ENCODE results near the gene TXN2. TPM values are rescaled to one million over a fixed set of nuclear protein-coding genes. Genes with fewer than 3 reads are reported as not detected.
"Not testable (repeated sequence)": the region's sequence is repeated elsewhere in the genome, so short reads cannot be mapped to it uniquely, and the experiment has no call there.

The TXN2 gene
- total RNA-seq, 2 experiments from 2014 or later = 96.5 to 101 TPM

DNA sequence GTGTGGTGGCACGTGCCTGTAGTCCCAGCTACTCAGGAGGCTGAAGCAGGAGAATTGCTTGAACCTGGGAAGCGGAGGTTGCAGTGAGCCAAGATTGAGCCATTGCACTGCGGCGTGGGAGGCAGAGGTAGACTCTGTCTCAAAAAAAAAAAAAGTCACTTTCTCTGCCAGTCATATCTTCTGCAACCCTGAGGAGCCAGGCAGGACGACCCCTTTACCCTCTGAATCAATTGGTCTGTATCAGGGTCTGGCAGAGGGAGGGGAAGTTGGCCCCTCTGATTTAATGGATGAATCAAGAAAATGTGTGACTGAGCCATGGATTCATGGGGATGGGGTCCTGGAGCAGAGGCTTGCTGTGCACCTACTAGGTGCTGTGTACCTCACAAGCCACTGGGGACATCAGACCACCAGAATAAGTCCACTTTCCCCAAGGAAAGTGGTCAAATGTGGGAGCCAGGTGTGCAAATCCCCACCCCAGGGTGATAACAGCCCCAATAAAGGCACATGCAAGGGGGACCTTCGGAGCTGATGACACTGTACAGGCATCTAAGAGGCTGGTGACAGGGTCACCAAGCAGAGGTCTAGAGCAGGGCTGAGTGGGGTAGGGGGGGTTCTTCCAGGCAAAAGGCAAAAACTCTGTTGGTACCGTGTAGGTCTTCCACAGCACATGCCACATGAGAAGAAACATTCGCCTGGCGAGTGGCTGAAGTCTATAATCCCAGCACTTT lies 29.0 kb downstream of the TXN2 start:
- ATAC-seq (peak; percentile 14), DNase-seq (peak; percentile 72)
- Mint-ChIP-seq H3K9me3 (no peaks in the 10 kb centered on the region), H3K4me1 (ENCODE audit: low read depth) (peaks cover 48% of the 10 kb centered on the region), H3K36me3 (ENCODE audit: low read depth) (no peaks in the 10 kb centered on the region), H3K27ac (peak overlapping the region; percentile 95), H3K27me3 (no peaks in the 10 kb centered on the region), H3K4me3 (peak overlapping the region; percentile 56)
- CTCF ChIA-PET = interaction anchor here (1.0 to 1.7 kb wide), 3 partner anchors 67 to 151 kb away, joined by 3 to 5 read pairs (median 3); no protein-coding TSS in a partner anchor
- POLR2A ChIA-PET = interaction anchor here (0.7 to 1.8 kb wide), 9 partner anchors 10 to 126 kb away, joined by 3 to 9 read pairs (median 3); no protein-coding TSS in a partner anchor
- TF ChIP-seq, protein P1, sequence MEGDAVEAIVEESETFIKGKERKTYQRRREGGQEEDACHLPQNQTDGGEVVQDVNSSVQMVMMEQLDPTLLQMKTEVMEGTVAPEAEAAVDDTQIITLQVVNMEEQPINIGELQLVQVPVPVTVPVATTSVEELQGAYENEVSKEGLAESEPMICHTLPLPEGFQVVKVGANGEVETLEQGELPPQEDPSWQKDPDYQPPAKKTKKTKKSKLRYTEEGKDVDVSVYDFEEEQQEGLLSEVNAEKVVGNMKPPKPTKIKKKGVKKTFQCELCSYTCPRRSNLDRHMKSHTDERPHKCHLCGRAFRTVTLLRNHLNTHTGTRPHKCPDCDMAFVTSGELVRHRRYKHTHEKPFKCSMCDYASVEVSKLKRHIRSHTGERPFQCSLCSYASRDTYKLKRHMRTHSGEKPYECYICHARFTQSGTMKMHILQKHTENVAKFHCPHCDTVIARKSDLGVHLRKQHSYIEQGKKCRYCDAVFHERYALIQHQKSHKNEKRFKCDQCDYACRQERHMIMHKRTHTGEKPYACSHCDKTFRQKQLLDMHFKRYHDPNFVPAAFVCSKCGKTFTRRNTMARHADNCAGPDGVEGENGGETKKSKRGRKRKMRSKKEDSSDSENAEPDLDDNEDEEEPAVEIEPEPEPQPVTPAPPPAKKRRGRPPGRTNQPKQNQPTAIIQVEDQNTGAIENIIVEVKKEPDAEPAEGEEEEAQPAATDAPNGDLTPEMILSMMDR (IDR thresholded peaks at IDR 0.05) = peak; percentile 18
- intact Hi-C loops (cut with micrococcal nuclease) = loop anchor here (5.0 kb wide), 2 partner anchors 85 to 120 kb away; no protein-coding TSS in a partner anchor

DNA sequence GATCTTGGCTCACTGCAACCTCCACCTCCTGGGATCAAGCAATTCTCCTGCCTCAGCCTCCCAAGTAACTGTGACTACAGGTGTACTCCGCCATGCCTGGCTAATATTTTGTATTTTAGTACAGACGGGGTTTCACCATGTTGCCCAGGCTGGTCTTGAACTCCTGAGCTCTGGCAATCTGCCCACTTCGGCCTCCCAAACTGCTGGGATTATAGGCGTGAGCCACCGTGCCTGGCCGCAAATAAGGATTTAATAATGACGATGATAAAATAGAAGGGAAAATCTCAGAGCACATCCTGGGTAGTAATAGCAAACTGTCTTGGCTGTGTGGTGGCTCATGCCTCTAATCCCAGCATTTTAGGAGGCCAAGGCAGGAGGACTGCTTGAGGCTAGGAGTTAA lies 30.5 kb downstream of the TXN2 start:
- H3K4me3 Mint-ChIP-seq; H3K36me3 Mint-ChIP-seq (ENCODE audit: low read depth); ATAC-seq; H3K27me3 Mint-ChIP-seq; H3K9me3 Mint-ChIP-seq; DNase-seq: not testable (repeated sequence)
- Mint-ChIP-seq H3K27ac (peak overlapping the region; percentile 95), H3K4me1 (ENCODE audit: low read depth) (peaks cover 43% of the 10 kb centered on the region)
- intact Hi-C loops (cut with micrococcal nuclease) = loop anchor here (5.0 kb wide), 2 partner anchors 84 to 119 kb away; no protein-coding TSS in a partner anchor
- POLR2A ChIA-PET = interaction anchor here (0.8 to 1.8 kb wide), 8 partner anchors 9 to 119 kb away, joined by 3 to 9 read pairs (median 3); no protein-coding TSS in a partner anchor
- CTCF ChIA-PET = interaction anchor here (1.0 to 1.7 kb wide), 2 partner anchors 149 to 299 kb away, joined by 3 read pairs; no protein-coding TSS in a partner anchor

DNA sequence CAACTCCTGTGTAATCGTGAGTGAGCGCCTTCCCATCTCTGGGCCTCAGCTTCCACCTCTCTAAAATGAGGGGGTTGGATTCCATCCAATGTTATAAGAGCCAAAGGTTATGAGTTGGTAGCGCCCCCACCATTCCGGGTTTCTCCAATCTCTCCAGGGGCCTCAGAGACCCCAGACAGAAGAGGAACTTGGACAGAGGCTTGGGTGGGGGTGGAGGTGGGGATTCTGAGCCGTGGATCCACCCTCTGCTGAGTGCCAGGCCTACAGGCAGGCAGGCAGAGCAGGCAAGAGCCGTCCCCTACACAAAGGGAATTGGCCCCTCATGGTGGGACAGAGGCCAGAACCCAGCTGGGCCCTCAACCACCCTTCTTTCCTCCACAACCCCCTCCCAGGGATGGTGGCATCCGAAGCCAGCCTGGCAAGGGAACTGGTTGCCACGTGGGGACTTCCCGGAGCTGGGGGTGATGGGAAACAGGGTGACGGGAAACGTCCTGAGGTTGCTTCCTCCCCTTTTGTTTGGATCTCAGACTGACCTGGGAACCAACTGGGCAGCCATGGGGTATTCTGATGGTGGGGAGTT lies 31.8 kb downstream of the TXN2 start:
- ATAC-seq (no peak), DNase-seq (no peak)
- H3K4me3 Mint-ChIP-seq = no peak overlapping the region
- no peaks in the 10 kb centered on the region for H3K36me3 Mint-ChIP-seq (ENCODE audit: low read depth)
- POLR2A ChIA-PET = interaction anchor here (0.9 to 1.5 kb wide), 3 partner anchors 11 to 116 kb away, joined by 3 read pairs; no protein-coding TSS in a partner anchor
- intact Hi-C loops (cut with micrococcal nuclease) = loop anchor here (5.0 kb wide), 2 partner anchors 82 to 117 kb away; no protein-coding TSS in a partner anchor
- TF ChIP-seq, protein P1 (IDR thresholded peaks at IDR 0.05) = no peak
- CTCF ChIA-PET = no interaction called here
- H3K27ac Mint-ChIP-seq = no peak overlapping the region
- H3K9me3 Mint-ChIP-seq = no peaks in the 10 kb centered on the region
- peaks cover 39% of the 10 kb centered on the region for H3K4me1 Mint-ChIP-seq (ENCODE audit: low read depth)
- no peaks in the 10 kb centered on the region for H3K27me3 Mint-ChIP-seq

DNA sequence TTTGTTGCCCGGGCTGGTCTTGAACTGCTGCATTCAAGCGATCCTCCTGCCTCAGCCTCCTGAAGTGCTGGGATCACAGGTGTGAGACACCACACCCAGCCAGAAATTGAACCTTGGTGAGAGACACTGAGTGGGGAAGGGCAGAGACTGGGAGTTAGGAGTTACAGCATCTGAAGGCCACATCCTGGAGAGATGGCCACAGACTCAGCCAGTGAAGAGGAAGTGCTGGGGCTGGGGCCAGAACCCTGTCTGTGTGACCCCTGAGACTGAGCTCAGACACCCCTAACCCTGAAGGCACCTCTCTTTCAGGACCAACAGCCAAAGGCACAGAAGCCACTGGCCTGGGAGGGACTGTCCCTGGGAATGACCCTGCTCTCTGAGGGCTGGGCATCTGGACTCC lies 33.8 kb downstream of the TXN2 start:
- Mint-ChIP-seq H3K4me3 (no peak overlapping the region), H3K9me3 (no peaks in the 10 kb centered on the region), H3K27me3 (no peaks in the 10 kb centered on the region), H3K36me3 (ENCODE audit: low read depth) (no peaks in the 10 kb centered on the region), H3K27ac (peak overlapping the region; percentile 34), H3K4me1 (ENCODE audit: low read depth) (peaks cover 32% of the 10 kb centered on the region)
- intact Hi-C loops (cut with micrococcal nuclease) = no loop called here
- TF ChIP-seq, protein P1 (IDR thresholded peaks at IDR 0.05) = no peak
- ATAC-seq = no peak
- CTCF ChIA-PET = interaction anchor here (0.8 to 0.9 kb wide), 2 partner anchors 11 to 105 kb away, joined by 3 read pairs; no protein-coding TSS in a partner anchor
- POLR2A ChIA-PET = no interaction called here
- DNase-seq = no peak

DNA sequence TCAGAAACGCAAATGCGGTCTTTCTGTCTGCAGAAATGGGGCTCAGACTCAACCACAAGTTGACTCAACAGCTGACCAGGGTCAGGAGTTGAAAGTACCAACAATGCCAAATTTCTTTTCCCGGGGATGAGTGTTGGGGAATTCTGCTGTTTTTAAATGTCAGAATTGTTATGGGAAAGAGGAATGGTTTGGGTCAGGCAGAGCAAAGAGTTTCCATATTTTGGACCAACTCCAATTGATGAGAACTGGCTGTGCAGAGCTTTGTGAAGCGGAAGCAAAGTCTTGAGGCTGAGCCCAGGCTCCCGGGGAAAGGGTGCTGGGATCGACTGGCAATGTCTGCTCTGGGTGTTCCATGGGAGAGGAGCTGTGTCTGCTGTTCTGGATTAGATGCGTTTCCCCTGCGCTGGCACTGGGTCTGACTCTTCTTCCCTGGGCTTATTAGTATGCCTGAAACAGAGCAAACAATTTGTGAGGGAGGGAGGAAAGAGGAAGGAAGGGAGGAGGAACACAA lies 36.2 kb downstream of the TXN2 start:
- Mint-ChIP-seq H3K4me1 (ENCODE audit: low read depth) (peaks cover 23% of the 10 kb centered on the region), H3K9me3 (no peaks in the 10 kb centered on the region), H3K4me3 (no peak overlapping the region), H3K27me3 (no peaks in the 10 kb centered on the region), H3K27ac (no peak overlapping the region), H3K36me3 (ENCODE audit: low read depth) (no peaks in the 10 kb centered on the region)
- no peak for DNase-seq
- intact Hi-C loops (cut with micrococcal nuclease) = no loop called here
- CTCF ChIA-PET = interaction anchor here (1.0 to 1.7 kb wide), 3 partner anchors 10 to 159 kb away, joined by 3 to 4 read pairs (median 3); no protein-coding TSS in a partner anchor
- POLR2A ChIA-PET = interaction anchor here (1.0 kb wide), 1 partner anchor 8 kb away, joined by 3 read pairs; no protein-coding TSS in a partner anchor
- no peak for ATAC-seq
- TF ChIP-seq, protein P1 (IDR thresholded peaks at IDR 0.05) = no peak

All from activated CD8-positive, alpha-beta T cell treated with anti-CD3 and anti-CD28 coated beads for 36 hours (primary cell).